Measurements from ENCODE around the gene PI4KA.
A peak's percentile ranks its signal among the peaks of the same experiment; 100 is the strongest.

Gene PI4KA

DNA sequence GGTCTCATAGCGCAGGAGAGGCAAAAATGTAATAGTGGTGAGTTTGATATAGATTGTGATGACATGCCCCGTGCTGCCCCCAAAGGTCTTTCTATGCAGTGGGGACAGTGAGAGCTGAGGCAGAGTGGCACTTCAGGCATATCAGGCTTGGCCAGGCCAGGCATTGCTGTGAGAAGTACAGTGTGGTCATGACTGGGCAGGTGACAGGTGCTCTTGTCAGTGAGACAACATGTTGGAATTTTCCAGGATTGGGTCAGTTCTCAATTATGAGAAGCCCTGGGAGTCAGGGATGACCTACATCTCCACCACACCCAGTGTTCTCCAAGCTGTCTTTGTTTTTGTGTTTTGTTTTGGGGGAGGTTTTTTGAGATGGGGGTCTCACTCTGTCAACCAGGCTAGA lies 3.9 kb upstream of the PI4KA start:
- in situ Hi-C loops (cut with HindIII; ENCODE audit: low sequenced_read_pairs): no loop called here
- TF ChIP-seq, protein P1, sequence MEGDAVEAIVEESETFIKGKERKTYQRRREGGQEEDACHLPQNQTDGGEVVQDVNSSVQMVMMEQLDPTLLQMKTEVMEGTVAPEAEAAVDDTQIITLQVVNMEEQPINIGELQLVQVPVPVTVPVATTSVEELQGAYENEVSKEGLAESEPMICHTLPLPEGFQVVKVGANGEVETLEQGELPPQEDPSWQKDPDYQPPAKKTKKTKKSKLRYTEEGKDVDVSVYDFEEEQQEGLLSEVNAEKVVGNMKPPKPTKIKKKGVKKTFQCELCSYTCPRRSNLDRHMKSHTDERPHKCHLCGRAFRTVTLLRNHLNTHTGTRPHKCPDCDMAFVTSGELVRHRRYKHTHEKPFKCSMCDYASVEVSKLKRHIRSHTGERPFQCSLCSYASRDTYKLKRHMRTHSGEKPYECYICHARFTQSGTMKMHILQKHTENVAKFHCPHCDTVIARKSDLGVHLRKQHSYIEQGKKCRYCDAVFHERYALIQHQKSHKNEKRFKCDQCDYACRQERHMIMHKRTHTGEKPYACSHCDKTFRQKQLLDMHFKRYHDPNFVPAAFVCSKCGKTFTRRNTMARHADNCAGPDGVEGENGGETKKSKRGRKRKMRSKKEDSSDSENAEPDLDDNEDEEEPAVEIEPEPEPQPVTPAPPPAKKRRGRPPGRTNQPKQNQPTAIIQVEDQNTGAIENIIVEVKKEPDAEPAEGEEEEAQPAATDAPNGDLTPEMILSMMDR (IDR thresholded peaks at IDR 0.05; ENCODE audit: low read depth, low read length, missing control alignments): no peak
- no peak for DNase-seq (ENCODE audit: low read depth)
- no peak overlapping the region for H3K4me3 ChIP-seq (ENCODE audit: low read depth, low read length)

DNA sequence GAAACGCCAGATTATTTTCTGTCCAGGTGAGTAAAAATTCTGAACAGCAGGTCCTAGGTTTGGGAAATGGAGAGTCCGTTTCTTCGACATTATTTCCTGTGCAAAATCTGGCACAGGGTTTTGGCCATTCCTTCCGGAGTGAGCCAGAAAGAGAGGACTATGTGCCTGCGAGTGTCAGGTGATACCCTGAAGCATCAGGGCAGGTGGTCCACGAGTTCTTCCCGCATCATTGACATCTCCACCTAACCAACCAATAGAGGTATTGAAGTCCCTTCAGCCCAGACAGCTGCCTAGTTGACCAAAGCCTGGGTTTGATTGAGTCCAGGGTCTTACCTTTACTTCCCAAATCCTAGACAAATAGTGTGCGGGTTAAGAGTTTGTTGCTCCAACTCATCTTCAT lies 1.0 kb upstream of the PI4KA start:
- TF ChIP-seq, protein P1 (IDR thresholded peaks at IDR 0.05; ENCODE audit: low read depth, low read length, missing control alignments): no peak
- H3K4me3 ChIP-seq (ENCODE audit: low read depth, low read length): peak overlapping the region; percentile 68
- DNase-seq (ENCODE audit: low read depth): no peak
- in situ Hi-C loops (cut with HindIII; ENCODE audit: low sequenced_read_pairs): no loop called here

DNA sequence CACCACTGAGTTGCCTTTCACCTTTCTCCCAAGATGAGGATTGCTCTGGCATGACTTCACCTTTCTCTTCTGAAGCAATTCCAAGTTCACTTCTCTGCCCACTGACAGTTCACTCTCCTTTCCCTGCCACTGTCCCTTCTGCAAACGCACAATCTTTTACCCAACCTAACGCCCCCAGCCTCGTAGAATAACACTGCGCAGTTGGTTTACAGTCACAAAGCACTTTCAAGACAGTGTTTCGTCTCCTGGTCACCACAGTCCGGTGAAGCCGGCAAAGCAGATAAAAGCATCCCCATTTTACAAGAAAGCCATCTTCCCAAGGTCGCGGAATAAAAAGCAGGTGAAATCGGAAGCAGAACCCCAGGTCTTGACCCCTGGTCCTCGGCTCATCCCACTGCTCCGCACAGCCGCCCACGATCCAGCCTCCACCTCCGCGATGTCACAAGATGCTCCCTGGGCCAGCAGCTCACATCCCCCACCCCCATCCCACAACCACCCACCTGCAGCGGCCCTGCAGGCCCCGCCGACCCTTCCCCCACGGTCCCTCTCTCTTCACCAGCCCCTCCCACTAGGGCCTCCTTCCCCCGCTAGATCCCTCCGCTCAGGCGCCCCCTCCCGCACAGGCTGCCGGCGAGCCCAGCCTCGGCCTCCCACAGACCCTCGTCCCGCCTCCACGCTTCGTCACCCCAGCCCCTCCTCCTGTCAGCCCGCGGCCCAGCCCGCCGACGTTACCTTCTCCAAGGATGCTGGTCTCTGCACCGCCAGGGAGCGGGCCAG lies 585 bp downstream of the PI4KA start:
- TF ChIP-seq, protein P1 (IDR thresholded peaks at IDR 0.05; ENCODE audit: low read depth, low read length, missing control alignments): no peak
- peak; percentile 76 for DNase-seq (ENCODE audit: low read depth)
- in situ Hi-C loops (cut with HindIII; ENCODE audit: low sequenced_read_pairs): no loop called here
- H3K4me3 ChIP-seq (ENCODE audit: low read depth, low read length): peak overlapping the region; percentile 68

DNA sequence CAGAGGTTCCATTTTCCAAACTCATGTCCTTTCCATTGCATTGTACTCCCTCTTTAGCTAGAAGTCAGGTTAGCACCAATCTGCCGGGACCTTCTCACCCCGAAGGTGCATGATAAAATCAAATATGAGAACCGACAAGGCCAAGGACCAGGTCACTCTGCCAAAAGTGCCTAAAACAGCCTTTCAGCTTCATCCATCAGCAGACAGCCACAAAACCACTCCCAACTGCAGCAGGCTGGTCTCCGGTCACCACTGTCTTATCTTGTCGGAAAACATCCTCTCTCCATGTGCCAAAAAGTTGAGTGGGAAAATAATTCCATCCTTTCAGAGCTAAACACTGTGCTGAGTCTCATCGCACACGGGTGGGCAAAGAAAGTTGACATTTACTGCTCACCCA lies 1.4 kb downstream of the PI4KA start:
- peak overlapping the region; percentile 68 for H3K4me3 ChIP-seq (ENCODE audit: low read depth, low read length)

DNA sequence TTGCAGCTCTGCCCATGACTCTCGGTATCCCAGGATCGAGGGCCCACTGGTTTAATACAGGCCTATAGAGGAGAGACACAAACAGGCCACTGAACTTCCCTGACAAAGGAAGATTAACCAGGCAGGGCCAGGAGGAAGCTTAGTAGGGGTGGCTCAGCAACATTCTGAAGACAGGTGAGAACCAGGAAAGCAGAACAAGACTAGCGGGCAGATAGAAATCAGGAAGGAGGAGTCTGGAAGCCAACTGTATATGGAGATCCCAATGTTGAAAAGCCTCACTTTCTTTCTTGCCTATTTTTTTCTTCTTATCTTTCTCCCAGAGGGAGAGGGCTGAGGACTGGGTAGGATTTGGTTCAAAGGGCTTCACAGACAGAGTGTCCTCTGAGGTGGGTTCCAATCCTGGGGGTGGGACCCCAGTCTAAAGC lies 5.4 kb downstream of the PI4KA start:
- TF ChIP-seq, protein P1 (IDR thresholded peaks at IDR 0.05; ENCODE audit: low read depth, low read length, missing control alignments): no peak
- in situ Hi-C loops (cut with HindIII; ENCODE audit: low sequenced_read_pairs): no loop called here
- H3K4me3 ChIP-seq (ENCODE audit: low read depth, low read length): no peak overlapping the region
- DNase-seq (ENCODE audit: low read depth): no peak

More for the DNA sequence above, 1.4 kb downstream of the PI4KA start:
- TF ChIP-seq, protein P1 (IDR thresholded peaks at IDR 0.05; ENCODE audit: low read depth, low read length, missing control alignments): no peak
- DNase-seq (ENCODE audit: low read depth): no peak
- in situ Hi-C loops (cut with HindIII; ENCODE audit: low sequenced_read_pairs): no loop called here

DNA sequence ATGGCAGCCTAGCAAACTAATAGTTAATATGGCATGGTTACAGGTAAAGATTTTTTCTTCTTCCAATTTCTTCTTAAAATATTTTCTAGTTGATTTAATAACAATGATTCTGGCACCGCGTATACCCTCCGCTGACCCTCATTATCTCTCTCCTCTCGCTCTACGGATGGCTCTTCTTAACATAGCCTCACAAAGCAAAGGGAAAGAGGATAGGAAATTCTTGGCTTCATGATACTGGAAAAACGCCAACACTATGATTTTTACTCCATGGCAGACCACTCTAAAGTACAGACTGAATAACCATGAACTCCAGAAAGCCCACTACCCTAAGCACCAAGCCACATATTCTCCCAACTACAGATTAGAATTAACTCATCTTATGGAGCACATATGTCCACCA lies 6.1 kb downstream of the PI4KA start:
- DNase-seq (ENCODE audit: low read depth): no peak
- H3K4me3 ChIP-seq (ENCODE audit: low read depth, low read length): no peak overlapping the region
- in situ Hi-C loops (cut with HindIII; ENCODE audit: low sequenced_read_pairs): no loop called here
- TF ChIP-seq, protein P1 (IDR thresholded peaks at IDR 0.05; ENCODE audit: low read depth, low read length, missing control alignments): no peak
